GM12872 (cell line): ENCODE data around the gene B4GALT5.

Source experiments
- TF ChIP-seq, protein P1 (sequence below): IDR thresholded peaks from 3 replicates; pipeline ENCODE4 v1.5.1; 2011; ENCODE audit warnings: low read depth, mild to moderate bottlenecking, low read length, moderate library complexity; ENCODE audit not compliant: insufficient read depth

The B4GALT5 gene

DNA sequence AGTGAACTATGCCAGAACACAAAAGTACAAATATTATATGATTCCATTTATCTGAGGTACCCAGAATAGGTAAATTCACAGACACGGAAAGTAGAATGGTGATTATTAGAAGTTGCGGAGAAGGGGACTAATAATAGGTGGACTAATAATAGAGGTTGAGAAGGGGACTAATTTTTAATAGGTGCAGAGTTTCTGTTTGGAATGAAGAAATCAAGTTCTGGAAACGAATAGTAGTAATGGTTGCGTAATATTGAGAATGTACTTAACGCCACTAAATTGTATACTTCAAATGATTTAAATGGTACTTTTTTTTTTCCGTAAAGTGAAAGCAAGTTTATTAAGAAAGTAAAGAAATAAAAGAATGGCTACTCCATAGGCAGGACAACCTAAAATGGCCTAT is 33.2 kb downstream of the B4GALT5 start:
- TF ChIP-seq, protein P1, sequence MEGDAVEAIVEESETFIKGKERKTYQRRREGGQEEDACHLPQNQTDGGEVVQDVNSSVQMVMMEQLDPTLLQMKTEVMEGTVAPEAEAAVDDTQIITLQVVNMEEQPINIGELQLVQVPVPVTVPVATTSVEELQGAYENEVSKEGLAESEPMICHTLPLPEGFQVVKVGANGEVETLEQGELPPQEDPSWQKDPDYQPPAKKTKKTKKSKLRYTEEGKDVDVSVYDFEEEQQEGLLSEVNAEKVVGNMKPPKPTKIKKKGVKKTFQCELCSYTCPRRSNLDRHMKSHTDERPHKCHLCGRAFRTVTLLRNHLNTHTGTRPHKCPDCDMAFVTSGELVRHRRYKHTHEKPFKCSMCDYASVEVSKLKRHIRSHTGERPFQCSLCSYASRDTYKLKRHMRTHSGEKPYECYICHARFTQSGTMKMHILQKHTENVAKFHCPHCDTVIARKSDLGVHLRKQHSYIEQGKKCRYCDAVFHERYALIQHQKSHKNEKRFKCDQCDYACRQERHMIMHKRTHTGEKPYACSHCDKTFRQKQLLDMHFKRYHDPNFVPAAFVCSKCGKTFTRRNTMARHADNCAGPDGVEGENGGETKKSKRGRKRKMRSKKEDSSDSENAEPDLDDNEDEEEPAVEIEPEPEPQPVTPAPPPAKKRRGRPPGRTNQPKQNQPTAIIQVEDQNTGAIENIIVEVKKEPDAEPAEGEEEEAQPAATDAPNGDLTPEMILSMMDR: no peak

DNA sequence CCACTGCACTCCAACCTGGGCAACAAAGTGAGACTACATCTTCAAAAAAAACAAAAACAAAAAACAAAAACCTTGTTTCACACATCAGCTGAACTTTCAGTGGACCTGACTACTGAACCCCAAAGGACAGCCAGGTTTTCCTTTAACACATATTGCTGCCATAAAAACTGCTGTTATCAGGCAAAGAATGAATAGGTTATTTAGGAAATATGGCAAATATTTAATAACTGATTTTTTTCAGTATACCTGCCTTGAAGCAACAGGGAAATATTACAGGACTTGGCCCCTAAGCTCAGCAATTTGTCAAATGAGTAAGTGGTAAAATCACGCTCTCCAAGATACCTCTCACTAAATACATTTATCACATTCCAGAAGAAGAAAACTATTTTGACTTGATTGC is 34.0 kb downstream of the B4GALT5 start:
- TF ChIP-seq, protein P1: no peak

DNA sequence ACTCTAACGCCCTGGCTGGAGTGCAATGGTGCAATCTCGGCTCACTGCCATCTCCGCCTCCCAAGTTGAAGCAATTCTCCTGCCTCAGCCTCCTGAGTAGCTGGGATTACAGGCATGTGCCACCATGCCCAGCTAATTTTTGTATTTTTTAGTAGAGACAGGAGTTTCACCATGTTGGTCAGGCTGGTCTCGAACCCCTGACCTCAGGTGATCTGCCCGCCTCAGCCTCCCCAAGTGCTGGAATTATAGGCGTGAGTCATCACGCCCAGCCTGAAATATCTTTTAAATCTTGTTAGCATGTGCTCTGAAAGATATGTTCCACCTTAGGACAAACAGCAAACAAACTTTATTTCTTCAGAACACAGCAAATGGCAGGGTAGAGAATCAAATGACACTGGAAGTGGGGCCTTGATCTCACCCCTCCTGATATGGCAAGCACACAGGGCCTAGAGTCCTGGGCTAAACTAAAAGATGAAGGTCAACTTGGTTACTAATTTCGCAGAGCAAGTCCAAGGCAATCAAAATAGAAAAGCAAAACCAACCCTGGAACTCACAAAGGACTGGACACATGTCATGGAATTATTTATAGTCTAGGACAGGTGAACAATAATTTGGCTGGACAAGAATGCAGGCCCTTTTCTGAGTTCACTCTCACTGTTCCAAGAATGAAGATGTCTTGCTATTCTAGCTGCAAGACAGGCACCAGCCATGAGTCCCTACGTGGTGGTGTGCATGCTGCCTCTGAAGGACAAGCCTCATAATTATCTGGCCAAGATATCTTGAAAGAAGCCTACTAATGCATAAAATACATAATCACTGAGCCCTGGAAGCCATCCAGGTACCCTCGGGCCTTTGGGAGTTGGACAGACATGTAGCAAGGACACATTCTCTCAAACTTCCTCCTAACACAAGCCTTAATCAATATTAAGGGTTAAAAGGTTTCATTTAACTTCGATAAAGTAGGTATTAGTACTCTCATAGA is 35.6 kb downstream of the B4GALT5 start:
- TF ChIP-seq, protein P1: no peak

DNA sequence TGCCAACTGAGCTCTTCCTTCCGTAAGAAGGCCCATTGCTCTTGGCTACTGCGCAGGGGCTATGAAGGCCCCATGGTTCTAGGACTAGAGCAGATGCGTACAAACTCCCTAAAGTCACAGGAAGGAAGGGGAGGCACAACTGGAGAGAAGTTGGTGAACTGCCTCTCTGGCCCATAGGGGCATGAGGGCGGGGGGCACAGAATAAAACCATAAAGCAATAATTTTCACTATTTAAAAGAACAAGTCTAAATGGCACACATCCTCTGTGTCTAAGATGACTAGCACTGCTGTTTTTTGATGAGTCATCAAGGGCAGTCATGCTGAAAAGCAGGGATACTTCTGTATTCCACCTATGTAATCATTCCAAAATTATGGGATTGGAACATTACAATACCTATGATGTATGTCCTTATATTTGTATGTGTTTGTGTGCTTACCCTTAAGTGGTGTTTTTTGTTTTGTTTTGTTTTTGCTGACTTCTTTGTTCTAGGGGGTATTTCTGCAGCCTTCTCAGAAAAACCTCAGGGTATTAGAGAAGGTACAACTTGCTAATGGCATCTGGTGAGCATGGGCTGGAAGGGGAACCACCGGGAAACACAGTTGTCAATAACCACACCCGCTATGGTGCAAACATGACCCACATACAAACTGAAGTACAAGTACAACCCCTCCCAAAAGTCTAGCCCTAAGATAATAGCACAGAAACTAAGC is 36.9 kb downstream of the B4GALT5 start:
- TF ChIP-seq, protein P1: no peak

DNA sequence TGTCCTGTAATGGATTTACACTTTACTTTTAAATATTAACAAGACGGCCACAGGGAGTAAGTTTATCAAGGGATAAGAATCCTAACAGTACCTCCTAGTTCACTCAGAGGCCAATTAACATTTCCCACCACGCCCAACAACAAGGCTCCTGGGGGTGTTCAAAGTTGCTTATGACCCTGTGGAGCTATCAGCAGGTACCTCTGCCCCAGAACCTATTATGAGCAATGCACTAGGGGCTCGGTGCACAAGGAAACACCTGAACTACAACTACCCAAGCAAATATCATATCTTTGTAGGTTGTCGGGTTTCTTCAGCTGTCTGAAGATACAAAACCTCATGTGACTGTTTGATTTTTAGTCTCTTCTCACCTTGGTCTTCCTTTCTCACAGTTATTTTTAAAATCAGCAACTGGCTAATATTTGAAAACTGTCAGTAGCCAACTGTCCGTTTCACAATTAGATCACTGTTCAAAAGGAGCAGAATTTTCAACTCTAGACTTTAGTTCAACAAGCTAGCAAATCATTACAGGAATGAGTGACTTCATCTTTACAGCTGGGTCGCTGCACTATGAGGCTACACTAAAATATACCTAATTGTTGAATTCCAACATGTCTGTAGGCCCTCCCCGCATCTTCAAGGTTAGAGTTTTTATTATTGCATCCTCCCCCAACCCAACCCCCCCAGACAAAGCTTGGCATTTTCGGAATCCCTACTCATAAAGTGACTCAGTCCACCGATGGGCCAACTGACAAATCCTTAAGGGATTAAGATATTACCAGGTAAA is 38.1 kb downstream of the B4GALT5 start:
- TF ChIP-seq, protein P1: no peak

DNA sequence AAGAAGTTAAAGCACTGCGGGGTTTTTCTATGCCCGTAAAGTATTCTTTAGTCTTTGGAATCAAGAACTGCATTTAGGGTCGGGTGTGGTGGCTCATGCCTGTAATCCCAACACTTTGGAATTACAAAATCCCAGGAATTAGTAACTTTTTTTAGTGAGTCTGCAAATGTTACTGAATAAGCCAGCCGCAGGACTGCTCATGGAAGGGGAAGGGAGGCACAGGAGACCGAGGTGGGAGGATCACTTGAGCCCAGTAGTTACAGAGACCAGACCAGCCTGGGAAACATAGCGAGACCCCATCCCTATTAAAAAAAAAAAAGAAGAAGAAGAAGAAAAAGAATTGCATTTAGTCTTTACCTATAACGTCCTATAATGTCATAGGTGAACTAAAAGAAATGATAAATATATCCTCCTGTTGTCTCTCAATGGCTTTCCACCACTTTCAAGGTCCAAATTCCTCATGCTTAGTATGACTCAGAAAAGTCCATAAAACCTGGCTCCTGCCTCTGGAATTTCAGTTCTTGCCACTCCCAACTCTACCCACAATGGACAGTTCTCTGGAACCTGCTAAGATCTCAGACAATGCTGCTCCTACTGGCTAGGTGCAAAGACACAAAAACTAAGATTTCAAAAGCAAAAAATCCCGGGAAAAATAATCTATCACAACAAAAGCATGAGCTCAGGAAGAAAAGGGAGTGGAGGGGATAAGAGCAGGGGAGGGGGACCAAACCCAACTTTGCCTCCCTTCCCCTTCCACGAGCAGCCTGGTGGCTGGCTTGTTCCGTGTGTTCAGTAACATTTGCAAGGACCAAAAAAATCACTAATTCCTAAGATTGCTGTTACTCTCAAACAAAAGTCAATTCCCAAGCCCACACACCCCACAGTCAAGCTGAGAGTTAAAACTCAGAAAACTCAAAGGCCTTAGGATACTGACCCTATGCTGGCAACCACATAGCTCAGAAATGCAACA is 39.0 kb downstream of the B4GALT5 start:
- TF ChIP-seq, protein P1: no peak
